ENCODE data around the gene CEP85. TPM values are rescaled to one million over a fixed set of nuclear protein-coding genes. Genes with fewer than 3 reads are reported as not detected.
"Not testable (repeated sequence)": the region's sequence is repeated elsewhere in the genome, so short reads cannot be mapped to it uniquely, and the experiment has no call there.

The CEP85 gene
- total RNA-seq, 1 donor from 2014 or later, result 14.6 TPM

DNA sequence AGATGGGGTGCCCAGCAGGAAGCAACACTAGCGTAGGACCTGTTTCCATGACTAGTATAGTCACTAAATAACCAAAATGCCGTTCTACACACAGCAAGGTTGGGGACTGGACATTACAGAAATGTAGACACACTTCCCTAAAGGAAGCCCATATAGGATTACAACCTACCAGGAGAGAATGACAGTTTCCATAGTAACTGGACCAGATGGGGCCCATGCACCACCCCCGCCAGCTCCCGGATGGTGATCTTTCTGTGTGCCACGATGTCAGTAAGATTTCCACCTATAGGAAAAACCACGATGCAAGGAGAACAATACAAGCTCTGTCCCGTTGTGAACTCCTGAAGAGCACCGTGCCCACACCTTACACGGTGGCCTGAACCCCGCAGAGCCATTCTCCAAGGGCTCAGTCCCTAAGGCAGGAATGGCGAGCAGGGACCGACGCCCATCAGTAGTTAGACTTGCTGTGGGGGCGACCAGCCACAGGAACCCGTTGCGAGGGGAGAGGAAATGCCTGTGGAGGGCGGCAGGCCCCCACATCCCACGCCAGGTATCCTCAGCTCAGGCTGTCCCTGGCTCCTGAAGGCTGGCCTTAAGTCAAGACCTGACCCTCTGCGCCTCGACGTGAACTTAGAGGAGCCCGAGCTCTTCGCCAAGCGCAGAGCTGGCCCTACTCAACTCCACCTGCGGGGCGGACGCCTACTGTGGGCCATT is 13.6 kb upstream of the CEP85 start:
- no peak overlapping the region for H3K4me3 ChIP-seq (ENCODE audit: low read depth, low read length)
- TF ChIP-seq, protein P1, sequence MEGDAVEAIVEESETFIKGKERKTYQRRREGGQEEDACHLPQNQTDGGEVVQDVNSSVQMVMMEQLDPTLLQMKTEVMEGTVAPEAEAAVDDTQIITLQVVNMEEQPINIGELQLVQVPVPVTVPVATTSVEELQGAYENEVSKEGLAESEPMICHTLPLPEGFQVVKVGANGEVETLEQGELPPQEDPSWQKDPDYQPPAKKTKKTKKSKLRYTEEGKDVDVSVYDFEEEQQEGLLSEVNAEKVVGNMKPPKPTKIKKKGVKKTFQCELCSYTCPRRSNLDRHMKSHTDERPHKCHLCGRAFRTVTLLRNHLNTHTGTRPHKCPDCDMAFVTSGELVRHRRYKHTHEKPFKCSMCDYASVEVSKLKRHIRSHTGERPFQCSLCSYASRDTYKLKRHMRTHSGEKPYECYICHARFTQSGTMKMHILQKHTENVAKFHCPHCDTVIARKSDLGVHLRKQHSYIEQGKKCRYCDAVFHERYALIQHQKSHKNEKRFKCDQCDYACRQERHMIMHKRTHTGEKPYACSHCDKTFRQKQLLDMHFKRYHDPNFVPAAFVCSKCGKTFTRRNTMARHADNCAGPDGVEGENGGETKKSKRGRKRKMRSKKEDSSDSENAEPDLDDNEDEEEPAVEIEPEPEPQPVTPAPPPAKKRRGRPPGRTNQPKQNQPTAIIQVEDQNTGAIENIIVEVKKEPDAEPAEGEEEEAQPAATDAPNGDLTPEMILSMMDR (conservative IDR thresholded peaks at IDR 0.05; ENCODE audit: low read depth, low read length), result no peak
- no peak for DNase-seq (ENCODE audit: low read depth)

DNA sequence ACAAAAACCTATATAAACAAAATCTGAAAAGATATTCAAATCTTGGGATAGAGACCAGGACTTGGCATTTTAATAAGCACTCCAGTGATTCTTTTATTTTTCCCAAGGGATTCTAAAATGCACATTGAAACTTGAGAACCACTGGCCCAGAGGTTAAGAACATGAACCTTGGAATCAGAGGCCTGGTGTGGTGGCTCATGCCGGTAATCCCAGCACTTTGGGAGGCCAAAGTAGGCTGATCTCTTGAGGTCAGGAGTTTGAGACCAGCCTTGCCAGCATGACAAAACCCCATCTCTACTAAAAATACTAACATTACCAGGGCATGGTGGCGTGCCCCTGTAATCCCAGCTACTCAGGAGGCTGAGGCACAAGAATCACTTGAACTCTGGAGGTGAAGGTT is 12.9 kb upstream of the CEP85 start:
- no peak for DNase-seq (ENCODE audit: low read depth)
- TF ChIP-seq, protein P1 (conservative IDR thresholded peaks at IDR 0.05; ENCODE audit: low read depth, low read length), result no peak
- no peak overlapping the region for H3K4me3 ChIP-seq (ENCODE audit: low read depth, low read length)

DNA sequence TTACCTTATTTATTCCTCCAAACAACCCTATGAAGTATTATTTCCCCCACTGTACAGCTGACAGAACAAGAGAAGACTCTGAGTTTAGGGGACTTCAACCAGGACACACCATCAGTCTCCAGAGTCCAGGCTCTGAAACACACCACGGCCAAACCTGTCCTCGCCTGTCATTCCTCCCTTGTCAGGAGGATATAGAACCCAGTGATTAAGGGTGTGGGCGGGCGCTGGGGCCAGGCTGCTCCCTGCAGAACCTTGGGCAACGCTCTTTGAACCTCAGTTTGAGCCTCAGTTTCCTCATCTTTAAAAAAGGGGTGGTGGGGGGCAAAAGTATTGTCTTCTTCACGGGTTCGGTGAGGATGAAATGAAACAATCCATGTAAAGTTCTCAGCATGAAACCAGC is 9.4 kb upstream of the CEP85 start:
- no peak overlapping the region for H3K4me3 ChIP-seq (ENCODE audit: low read depth, low read length)
- TF ChIP-seq, protein P1 (conservative IDR thresholded peaks at IDR 0.05; ENCODE audit: low read depth, low read length), result no peak
- DNase-seq (ENCODE audit: low read depth), result no peak

DNA sequence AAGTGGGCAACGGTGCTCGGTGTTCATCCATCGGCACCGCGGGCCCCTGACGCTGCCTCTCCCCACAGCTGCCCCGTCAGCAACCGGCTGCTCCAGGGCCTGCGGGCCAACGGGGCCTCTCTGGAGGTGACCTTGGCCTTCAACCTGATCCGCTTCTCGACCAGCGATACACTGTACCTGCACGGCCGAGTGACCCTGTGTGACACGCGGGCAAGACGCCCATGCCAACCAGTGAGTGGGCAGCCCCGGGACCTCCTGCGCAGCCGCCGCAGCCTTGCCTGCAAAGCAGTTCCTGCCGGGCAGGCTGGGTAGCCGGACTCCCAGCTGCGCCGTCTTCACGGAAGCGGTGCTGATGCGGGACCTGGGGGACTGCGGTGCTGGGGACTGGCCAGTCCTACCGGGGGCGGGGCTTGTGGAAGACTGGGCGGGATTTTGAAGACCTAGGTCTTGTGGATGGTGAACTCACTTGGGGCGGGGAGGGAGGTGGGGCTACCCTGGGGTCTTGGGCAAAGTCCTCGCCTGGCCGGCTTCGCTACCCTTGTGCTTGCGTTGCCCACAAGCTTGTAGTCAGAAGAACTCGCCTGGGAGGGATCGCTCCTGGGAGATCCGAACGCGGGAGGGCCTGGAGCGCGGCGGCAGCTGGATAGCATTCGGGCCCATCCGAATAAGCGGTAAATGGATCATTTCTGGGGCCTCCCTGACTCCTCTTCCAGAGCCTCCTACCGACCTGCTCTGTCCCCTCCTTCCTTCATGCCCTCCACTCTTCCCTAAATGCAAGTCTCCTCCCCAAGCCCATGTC is 8.8 kb upstream of the CEP85 start:
- DNase-seq (ENCODE audit: low read depth), result no peak
- TF ChIP-seq, protein P1 (conservative IDR thresholded peaks at IDR 0.05; ENCODE audit: low read depth, low read length), result no peak

DNA sequence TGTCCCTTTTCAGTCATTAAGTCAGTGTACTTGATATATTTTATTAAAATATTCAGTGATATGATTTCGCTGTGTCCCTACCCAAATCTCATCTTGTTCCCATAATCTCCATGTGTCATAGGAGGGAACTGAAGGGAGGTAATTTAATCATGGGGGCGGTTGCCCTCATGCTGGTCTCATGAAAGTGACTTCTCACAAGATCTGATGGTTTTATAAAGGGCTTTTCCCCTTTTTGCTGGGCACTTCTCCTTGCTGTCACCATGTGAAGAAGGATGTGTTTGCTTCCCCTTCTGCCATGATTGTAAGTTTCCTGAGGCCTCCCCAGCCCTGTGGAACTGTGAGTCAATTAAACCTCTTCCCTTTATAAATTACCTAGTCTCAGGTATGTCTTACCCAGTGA is 3.3 kb upstream of the CEP85 start:
- DNase-seq (ENCODE audit: low read depth); H3K4me3 ChIP-seq (ENCODE audit: low read depth, low read length): not testable (repeated sequence)

More for the DNA sequence above, 8.8 kb upstream of the CEP85 start:
- H3K4me3 ChIP-seq (ENCODE audit: low read depth, low read length), result peak overlapping the region; percentile 58

DNA sequence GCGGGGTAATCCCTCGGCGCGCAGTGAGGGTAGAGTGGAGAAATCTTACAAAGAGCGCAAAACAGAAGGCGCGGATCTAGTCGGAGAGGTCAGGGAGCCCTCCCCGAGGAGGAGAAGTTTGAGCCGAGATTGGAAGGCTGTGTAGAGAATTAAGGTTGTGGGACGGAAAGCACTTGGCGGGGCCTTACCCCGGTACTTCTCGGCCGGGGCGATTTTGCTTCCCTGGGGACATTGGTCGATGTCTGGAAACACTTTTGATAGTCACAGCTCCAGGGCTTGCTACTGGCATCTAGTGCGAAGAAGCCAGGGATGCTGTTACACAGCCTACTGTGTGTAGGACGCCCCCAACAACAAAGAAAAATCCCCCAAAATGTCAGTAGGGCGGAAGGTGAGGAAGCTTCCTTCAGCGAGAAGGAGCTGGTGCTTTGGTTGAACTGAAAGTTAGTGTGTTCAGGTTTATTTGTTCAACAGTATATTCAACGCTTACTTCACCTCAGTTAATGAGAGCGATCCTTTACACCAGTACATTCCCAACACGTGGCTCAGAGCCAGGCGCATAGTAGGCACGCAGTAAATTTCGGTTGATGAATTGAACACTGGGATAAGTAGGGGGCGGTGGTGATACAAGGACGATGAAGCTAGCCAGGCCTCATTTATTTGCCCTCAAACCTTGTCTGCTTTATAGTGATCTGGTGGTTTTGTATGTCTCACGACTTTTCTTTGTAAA is 807 bp downstream of the CEP85 start:
- no peak for DNase-seq (ENCODE audit: low read depth)
- H3K4me3 ChIP-seq (ENCODE audit: low read depth, low read length), result peak overlapping the region; percentile 76
- TF ChIP-seq, protein P1 (conservative IDR thresholded peaks at IDR 0.05; ENCODE audit: low read depth, low read length), result peak; percentile 13

All from epithelial cell of proximal tubule (primary cell).